A549 (cell line): ENCODE results near the gene SLC8A1. TPM values are rescaled to one million over a fixed set of nuclear protein-coding genes. Genes with fewer than 3 reads are reported as not detected.

Source experiments
- ATAC-seq, 2 experiments: fragments of 200-7000 bp in 1 of 2; fragments of >200 bp in 1 of 2; cut with Nextera tagmentation in 1 of 2; cut with Tn5 transposase in 1 of 2; 3 replicates each; pipeline versions ENCODE4 v1.8.0 to v1.9.1; 2018 to 2020; ENCODE audit warnings: mild to moderate bottlenecking in 1 of 2, moderate library complexity in 1 of 2
- CTCF ChIA-PET: fragments of 300-600 bp; sonication (Branson Sonifier 250); formaldehyde crosslinking; extraction: SDS; loops from one replicate; lab custom pipeline; 2021; ENCODE audit warnings: antibody characterized with exemption, inconsistent platforms; lab: Yijun Ruan, JAX
- POLR2A ChIA-PET: fragments of 350-600 bp; formaldehyde crosslinking; extraction: SDS; loops from one replicate; lab custom pipeline; 2021; ENCODE audit warnings: antibody characterized with exemption, inconsistent platforms; lab: Yijun Ruan, JAX
- DNase-seq, 2 experiments: peaks; one replicate each; pipeline versions ENCODE4 v3.0.0 to v3.0.0-alpha.2; 2011 to 2016; ENCODE audit warnings: low read depth in 1 of 2, low spot score in 1 of 2
- FAIRE-seq: peaks from 2 replicates; lab custom pipeline; 2011; peaks lifted over from hg19 to GRCh38; lab: Jason Lieb, UNC
- H3K27ac ChIP-seq, 2 experiments: fragments of >200 bp; sonication (Bioruptor Twin); formaldehyde crosslinking; 3 replicates each; pipeline ENCODE4 v1.5.1; 2016 to 2017
- H3K4me1 ChIP-seq: fragments of >200 bp; sonication (Bioruptor Twin); formaldehyde crosslinking; 3 replicates; pipeline ENCODE4 v1.6.1; 2016
- H3K4me2 ChIP-seq: fragments of >200 bp; sonication (Bioruptor Twin); formaldehyde crosslinking; 3 replicates; pipeline ENCODE4 v1.6.1; 2016
- H3K4me3 ChIP-seq: fragments of >200 bp; sonication (Bioruptor Twin); formaldehyde crosslinking; 3 replicates; pipeline ENCODE4 v1.5.1; 2016
- H3K9me3 ChIP-seq: fragments of >200 bp; sonication (Bioruptor Twin); formaldehyde crosslinking; 3 replicates; pipeline ENCODE4 v1.6.1; 2016
- BCL3 ChIP-seq: fragments of >200 bp; sonication (Bioruptor Twin); formaldehyde crosslinking; IDR thresholded peaks from 3 replicates; pipeline ENCODE4 v1.6.1; 2016
- BHLHE40 ChIP-seq: IDR thresholded peaks from 2 replicates; pipeline ENCODE4 v1.6.1; 2012; ENCODE audit warnings: low read depth, low read length, inconsistent platforms
- CEBPB ChIP-seq, 2 experiments: fragments of >200 bp in 1 of 2; sonication (Bioruptor Twin) in 1 of 2; formaldehyde crosslinking in 1 of 2; IDR thresholded peaks; 2 replicates each; pipeline ENCODE4 v1.6.1; 2012 to 2016
- EHF ChIP-seq: fragments of 250-450 bp; sonication (Bioruptor Pico); IDR thresholded peaks from 2 replicates; pipeline ENCODE4 v1.5.0; 2020; ENCODE audit warnings: mild to moderate bottlenecking
- EP300 ChIP-seq, 2 experiments: fragments of >200 bp; sonication (Bioruptor Twin); formaldehyde crosslinking; IDR thresholded peaks; 2 replicates in 1 of 2; 3 replicates in 1 of 2; pipeline ENCODE4 v1.6.1; 2016 to 2017
- FOSB ChIP-seq: fragments of 250-450 bp; sonication (Bioruptor Pico); IDR thresholded peaks from 2 replicates; pipeline ENCODE4 v1.5.0; 2020; ENCODE audit warnings: mild to moderate bottlenecking, moderate library complexity
- FOSL2 ChIP-seq, 2 experiments: fragments of 450-650 bp in 1 of 2; fragments of >200 bp in 1 of 2; sonication (Bioruptor Twin) in 1 of 2; formaldehyde crosslinking; IDR thresholded peaks; 2 replicates each; pipeline versions ENCODE4 v1.5.0 to v1.6.1; 2016 to 2020; ENCODE audit warnings: mild to moderate bottlenecking in 1 of 2, moderate library complexity in 1 of 2
- HES2 ChIP-seq: fragments of >200 bp; sonication (Bioruptor Twin); formaldehyde crosslinking; IDR thresholded peaks from 2 replicates; pipeline ENCODE4 v1.6.1; 2016
- HEYL ChIP-seq: fragments of 250-450 bp; sonication (Bioruptor Pico); IDR thresholded peaks from 2 replicates; pipeline ENCODE4 v1.8.0; 2021; ENCODE audit warnings: mild to moderate bottlenecking, moderate library complexity
- HMGXB4 ChIP-seq: fragments of 250-450 bp; sonication (Bioruptor Pico); IDR thresholded peaks from 2 replicates; pipeline ENCODE4 v1.5.0; 2021; ENCODE audit warnings: mild to moderate bottlenecking, moderate library complexity, borderline replicate concordance
- HOXA7 ChIP-seq: fragments of 250-450 bp; sonication (Bioruptor Pico); IDR thresholded peaks from 2 replicates; pipeline ENCODE4 v1.5.0; 2020; ENCODE audit warnings: mild to moderate bottlenecking, moderate library complexity
- HOXB13 ChIP-seq: fragments of 250-450 bp; sonication (Bioruptor Pico); IDR thresholded peaks from 2 replicates; pipeline ENCODE4 v1.5.0; 2020; ENCODE audit warnings: low read depth, mild to moderate bottlenecking, moderate library complexity
- KDM1A ChIP-seq: fragments of 200-600 bp; sonication (generic); IDR thresholded peaks from 2 replicates; pipeline ENCODE4 v1.6.1; 2016; ENCODE audit warnings: low read depth, mild to moderate bottlenecking
- MYC ChIP-seq: IDR thresholded peaks from 2 replicates; pipeline ENCODE4 v1.6.1; 2012; ENCODE audit warnings: mild to moderate bottlenecking, inconsistent platforms, low read length, improper control_type of control experiment, borderline replicate concordance
- NFE2L2 ChIP-seq: fragments of 150-350 bp; conservative IDR thresholded peaks from 2 replicates; pipeline ENCODE4 v1.6.1; 2014; ENCODE audit warnings: low read length
- NR3C1 ChIP-seq: fragments of >200 bp; sonication (Bioruptor Twin); formaldehyde crosslinking; IDR thresholded peaks from 3 replicates; pipeline ENCODE4 v1.6.1; 2017
- PHF8 ChIP-seq: fragments of 200-600 bp; sonication (generic); IDR thresholded peaks from 2 replicates; pipeline ENCODE4 v1.6.1; 2016; ENCODE audit warnings: low read depth, mild to moderate bottlenecking, antibody characterized with exemption, moderate library complexity, borderline replicate concordance
- POLR2AphosphoS2 ChIP-seq: conservative IDR thresholded peaks from 2 replicates; pipeline ENCODE4 v1.6.1; 2012; ENCODE audit warnings: low read length, improper control_type of control experiment, inconsistent platforms
- SMC3 ChIP-seq: fragments of >200 bp; sonication (Bioruptor Twin); formaldehyde crosslinking; IDR thresholded peaks from 3 replicates; pipeline ENCODE4 v1.6.1; 2018; ENCODE audit warnings: inconsistent platforms
- SREBF2 ChIP-seq: fragments of 450-650 bp; IDR thresholded peaks from 2 replicates; pipeline ENCODE4 v1.6.1; 2014; ENCODE audit warnings: mild to moderate bottlenecking, moderate library complexity
- ZFP36 ChIP-seq: fragments of 450-650 bp; IDR thresholded peaks from 2 replicates; pipeline ENCODE4 v1.6.1; 2014; ENCODE audit warnings: borderline replicate concordance; ENCODE audit not compliant: partially characterized antibody
- WGBS: methylation state at CpG from one replicate; pipeline ENCODE4 v1.1.6; 2017; ENCODE audit errors: missing lambda C conversion rate; 5-methylcytosine and 5-hydroxymethylcytosine counted together
- polyA plus RNA-seq, 4 experiments: library from polyadenylated mRNA; depleted of rRNA in 3 of 4; stranded (reverse); fragments of >200 nt; fragmentation: RNase III in 1 of 4; extraction: RNeasy Plus Mini Kit Qiagen cat#74134 plus additional on column Dnase treatment in 1 of 4; gene quantifications; 2 replicates in 3 of 4; 3 replicates in 1 of 4; pipeline ENCODE4 v1.2.3, GENCODE V29; 2011 to 2017
- TF ChIP-seq, protein P1 (sequence below): fragments of >200 bp; sonication (Bioruptor Twin); formaldehyde crosslinking; IDR thresholded peaks from 3 replicates; pipeline ENCODE4 v1.5.1; 2016
- TF ChIP-seq, protein P2 (sequence below): fragments of 150-350 bp; IDR thresholded peaks from 2 replicates; pipeline ENCODE4 v1.6.1; 2014; ENCODE audit warnings: low read depth, mild to moderate bottlenecking, low read length

SLC8A1 gene
- polyA plus RNA-seq, 2 of the 4 experiments (the other 2 are of a cell fraction), result 0.28 to 0.92 TPM

- FAIRE-seq, result no peak
- Histone ChIP-seq H3K4me3 (no peak overlapping the region), H3K9me3 (no peaks in the 10 kb centered on the region), H3K4me1 (no peaks in the 10 kb centered on the region), H3K4me2 (no peak overlapping the region), H3K27ac (no peak overlapping the region)
- no peak for DNase-seq
- CTCF ChIA-PET, result interaction anchor here (0.6 kb wide), 1 partner anchor 682 kb away, joined by 3 read pairs; no protein-coding TSS in a partner anchor
- TF ChIP-seq HOXB13 (no peak), KDM1A (no peak), PHF8 (no peak), EHF (CRISPR knock-in tag) (no peak), HMGXB4 (CRISPR knock-in tag) (no peak)
- 7% methylated on average over 6 of the region's 6 CpGs for WGBS
- POLR2A ChIA-PET, result no interaction called here
- ATAC-seq, result no peak
Observed at GRCh38 chr2:40148334-40148733, 303.6 kb downstream of the SLC8A1 start.

- DNase-seq (no peak), ATAC-seq (no peak), FAIRE-seq (no peak)
- H3K27ac ChIP-seq, result no peak overlapping the region
- ChIA-PET CTCF (no interaction called here), POLR2A (no interaction called here)
- WGBS, result 11% methylated on average over 2 of the region's 2 CpGs
- TF ChIP-seq PHF8 (no peak), HOXB13 (no peak), NFE2L2 (no peak), CEBPB (IDR thresholded peaks at IDR 0.05) (no peak), EP300 (IDR thresholded peaks at IDR 0.05) (no peak), BCL3 (no peak), POLR2AphosphoS2 (no peak), MYC (no peak), KDM1A (no peak), SMC3 (no peak), BHLHE40 (no peak), SREBF2 (no peak)
- TF ChIP-seq, protein P1, sequence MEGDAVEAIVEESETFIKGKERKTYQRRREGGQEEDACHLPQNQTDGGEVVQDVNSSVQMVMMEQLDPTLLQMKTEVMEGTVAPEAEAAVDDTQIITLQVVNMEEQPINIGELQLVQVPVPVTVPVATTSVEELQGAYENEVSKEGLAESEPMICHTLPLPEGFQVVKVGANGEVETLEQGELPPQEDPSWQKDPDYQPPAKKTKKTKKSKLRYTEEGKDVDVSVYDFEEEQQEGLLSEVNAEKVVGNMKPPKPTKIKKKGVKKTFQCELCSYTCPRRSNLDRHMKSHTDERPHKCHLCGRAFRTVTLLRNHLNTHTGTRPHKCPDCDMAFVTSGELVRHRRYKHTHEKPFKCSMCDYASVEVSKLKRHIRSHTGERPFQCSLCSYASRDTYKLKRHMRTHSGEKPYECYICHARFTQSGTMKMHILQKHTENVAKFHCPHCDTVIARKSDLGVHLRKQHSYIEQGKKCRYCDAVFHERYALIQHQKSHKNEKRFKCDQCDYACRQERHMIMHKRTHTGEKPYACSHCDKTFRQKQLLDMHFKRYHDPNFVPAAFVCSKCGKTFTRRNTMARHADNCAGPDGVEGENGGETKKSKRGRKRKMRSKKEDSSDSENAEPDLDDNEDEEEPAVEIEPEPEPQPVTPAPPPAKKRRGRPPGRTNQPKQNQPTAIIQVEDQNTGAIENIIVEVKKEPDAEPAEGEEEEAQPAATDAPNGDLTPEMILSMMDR, result no peak
- no peak overlapping the region for H3K4me3 ChIP-seq
- H3K4me2 ChIP-seq, result no peak overlapping the region
- no peaks in the 10 kb centered on the region for H3K9me3 ChIP-seq
- no peaks in the 10 kb centered on the region for H3K4me1 ChIP-seq
Observed at GRCh38 chr2:40147360-40147759, 304.5 kb downstream of the SLC8A1 start.

- ATAC-seq (no peak), FAIRE-seq (no peak), DNase-seq (no peak)
- ChIA-PET CTCF (interaction anchor here (0.6 to 1.4 kb wide), 3 partner anchors 14 to 127 kb away, joined by 3 to 4 read pairs (median 3); no protein-coding TSS in a partner anchor), POLR2A (no interaction called here)
- TF ChIP-seq FOSB (CRISPR knock-in tag) (no peak), ZFP36 (no peak), HOXA7 (CRISPR knock-in tag) (no peak), EHF (CRISPR knock-in tag) (no peak), FOSL2 (IDR thresholded peaks at IDR 0.05) (no peak), FOSL2 (CRISPR knock-in tag; IDR thresholded peaks at IDR 0.05) (no peak), SREBF2 (no peak), HES2 (no peak), HEYL (CRISPR knock-in tag) (no peak), NR3C1 (no peak)
- TF ChIP-seq, protein P2, sequence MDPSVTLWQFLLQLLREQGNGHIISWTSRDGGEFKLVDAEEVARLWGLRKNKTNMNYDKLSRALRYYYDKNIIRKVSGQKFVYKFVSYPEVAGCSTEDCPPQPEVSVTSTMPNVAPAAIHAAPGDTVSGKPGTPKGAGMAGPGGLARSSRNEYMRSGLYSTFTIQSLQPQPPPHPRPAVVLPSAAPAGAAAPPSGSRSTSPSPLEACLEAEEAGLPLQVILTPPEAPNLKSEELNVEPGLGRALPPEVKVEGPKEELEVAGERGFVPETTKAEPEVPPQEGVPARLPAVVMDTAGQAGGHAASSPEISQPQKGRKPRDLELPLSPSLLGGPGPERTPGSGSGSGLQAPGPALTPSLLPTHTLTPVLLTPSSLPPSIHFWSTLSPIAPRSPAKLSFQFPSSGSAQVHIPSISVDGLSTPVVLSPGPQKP, result no peak
- no peak overlapping the region for H3K27ac ChIP-seq
- H3K4me3 ChIP-seq, result no peak overlapping the region
- no peak overlapping the region for H3K4me2 ChIP-seq
- H3K9me3 ChIP-seq, result no peaks in the 10 kb centered on the region
- no peaks in the 10 kb centered on the region for H3K4me1 ChIP-seq
Observed at GRCh38 chr2:40144022-40144421, 307.9 kb downstream of the SLC8A1 start.
